Ovary (tissue), 9 donors: ENCODE data around the gene FBXO8. TPM values are rescaled to one million over a fixed set of nuclear protein-coding genes. Genes with fewer than 3 reads are reported as not detected.

ENCODE experiments used
- DNase-seq, 5 donors: peaks; one replicate each; pipeline ENCODE4 v3.0.0-alpha.2; 2019 to 2020
- H3K27ac ChIP-seq, 2 donors: fragments of 200-600 bp; one replicate each; pipeline versions ENCODE4 v1.5.1 to v1.8.0; 2019 to 2022
- H3K27me3 ChIP-seq: fragments of 200-600 bp; one replicate; pipeline ENCODE4 v1.8.0; 2022
- H3K36me3 ChIP-seq: fragments of 200-600 bp; sonication (generic); one replicate; pipeline ENCODE4 v1.5.1; 2019
- H3K4me1 ChIP-seq: one replicate; pipeline ENCODE4 v1.8.1; 2013; ENCODE audit warnings: mild to moderate bottlenecking, moderate library complexity; ENCODE audit not compliant: insufficient read depth
- H3K4me3 ChIP-seq: fragments of 200-600 bp; sonication (generic); one replicate; pipeline ENCODE4 v1.5.1; 2017
- H3K9me3 ChIP-seq, 2 donors: fragments of 200-600 bp in 1 of 2; sonication (generic) in 1 of 2; one replicate each; pipeline versions ENCODE4 v1.5.1 to v1.8.1; 2013 to 2019; ENCODE audit warnings: mild to moderate bottlenecking in 1 of 2, moderate library complexity in 1 of 2
- CTCF ChIP-seq, 3 donors: fragments of 450-650 bp in 2 of 3; fragments of 200-600 bp in 1 of 3; IDR thresholded peaks; one replicate each; pipeline versions ENCODE4 v1.5.1 to v1.8.0; 2016 to 2022; ENCODE audit warnings: antibody characterized with exemption in 3 of 3, mild to moderate bottlenecking in 1 of 3
- EP300 ChIP-seq: sonication (generic); formaldehyde crosslinking; IDR thresholded peaks from one replicate; pipeline ENCODE4 v1.6.1; 2017; ENCODE audit warnings: antibody characterized with exemption
- POLR2A ChIP-seq: fragments of 450-650 bp; IDR thresholded peaks from one replicate; pipeline ENCODE4 v1.6.1; 2017; ENCODE audit warnings: antibody characterized with exemption, mild to moderate bottlenecking, moderate library complexity
- WGBS, 3 donors: extraction: QIAGEN DNeasy Blood & Tissue Kit in 1 of 3; methylation state at CpG; one replicate each; pipeline versions ENCODE4 v1.1.5 to v1.1.7; 2013 to 2017; 5-methylcytosine and 5-hydroxymethylcytosine counted together
- intact Hi-C, 4 donors: fragments of 100-400 bp; cut with DNase I; formaldehyde crosslinking; loops; one replicate each; pipeline versions ENCODE4 v1.11.0 to v1.15.1; 2022 to 2023
- polyA plus RNA-seq, 2 donors: library from polyadenylated mRNA; stranded (reverse); fragments of 200-250 nt in 1 of 2; fragments of 350-450 nt in 1 of 2; fragmentation: Illumina TruSeq in 1 of 2; extraction: RNeasy Lipid Tissue Mini Kit (QIAGEN cat#74804) in 1 of 2; gene quantifications; one replicate each; pipeline ENCODE4 v1.2.3, GENCODE V29; 2013 to 2014
- total RNA-seq, 7 donors: library from RNA; depleted of rRNA in 2 of 7; stranded (reverse); fragments of >200 nt in 2 of 7; fragmentation: NEBNext Ultra II Directional in 3 of 7; extraction: Animal tissue kit (Norgen Biotek cat#: 25700) in 3 of 7; gene quantifications; one replicate each; pipeline versions ENCODE4 v1.1.0 to v1.2.4, GENCODE V29; 2016 to 2023
- donor health status: DM: no; HTN: no; CAD: no; lungs with moderate emphysema.
- donor health status: DM: no; HTN: no; CAD: no.
- donor health status: Bipolar disorder and iron deficiency.
- donor health status: DM: yes; HTN: yes; CAD: no.
- donor health status: DM: no; HTN: no; CAD: no.
- donor health status: DM: yes; HTN: yes; CAD: no.

FBXO8 gene
- total and polyA plus RNA-seq, 9 donors, result 19.0 to 41.1 (median 28.9) TPM

- no peak overlapping the region for H3K27ac ChIP-seq
- no peaks in the 10 kb centered on the region for H3K36me3 ChIP-seq
- intact Hi-C loops, result no loop called here
- 89 to 92% (median 89%) methylated on average over 5 of the region's 5 CpGs for WGBS, 3 donors
- DNase-seq, result no peak
- TF ChIP-seq EP300, result no peak
- no peak for TF ChIP-seq POLR2A
- no peak for TF ChIP-seq CTCF (IDR thresholded peaks at IDR 0.05)
- H3K27me3 ChIP-seq, result no peaks in the 10 kb centered on the region
- H3K9me3 ChIP-seq, result no peaks in the 10 kb centered on the region
- no peak overlapping the region for H3K4me3 ChIP-seq
- H3K4me1 ChIP-seq, result no peaks in the 10 kb centered on the region
Observed at GRCh38 chr4:174320494-174321199, 37.2 kb upstream of the FBXO8 start.

DNA sequence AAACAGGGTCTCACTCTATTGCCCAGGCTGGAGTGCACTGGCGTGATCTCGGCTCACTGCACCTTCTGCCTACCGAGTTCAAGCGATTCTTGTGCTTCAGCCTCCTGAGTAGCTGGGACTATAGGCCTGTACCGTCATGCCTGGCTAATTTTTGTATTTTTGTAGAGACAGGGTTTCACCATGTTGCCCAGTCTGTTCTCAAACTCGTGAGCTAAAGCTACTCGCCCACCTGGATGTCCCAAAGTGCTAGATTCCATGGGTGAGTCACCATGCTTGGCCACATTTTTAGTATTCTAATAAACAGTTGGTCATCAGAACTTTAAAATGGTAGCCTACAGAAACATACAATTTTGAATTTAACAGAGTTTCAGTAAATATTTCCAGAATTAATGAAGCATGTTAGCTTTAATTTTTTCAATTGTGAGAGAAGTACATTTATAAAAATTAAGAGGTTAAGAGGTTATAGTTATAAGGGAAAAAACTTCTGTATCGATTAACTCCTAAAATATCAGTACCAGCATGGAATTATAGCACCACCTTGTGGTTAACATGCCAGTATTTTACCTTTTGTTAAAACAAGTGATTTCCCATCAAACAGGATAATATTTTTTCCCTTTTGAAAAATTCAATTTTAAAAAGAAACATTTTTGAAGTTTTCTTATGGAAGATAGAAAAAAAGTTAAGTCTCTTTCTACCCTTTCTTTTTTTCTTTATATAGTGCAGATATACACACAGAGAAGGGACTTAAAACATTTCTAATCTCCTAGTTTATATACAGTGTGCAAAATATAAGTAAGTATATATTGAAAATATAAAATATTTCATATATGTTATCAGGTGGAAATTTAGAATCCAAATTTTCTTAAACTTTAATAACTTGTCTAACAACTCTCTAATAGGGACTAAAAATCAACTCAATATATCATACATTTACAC, 35.6 kb upstream of the FBXO8 start:
- whole genome bisulfite sequencing, 3 donors, result 64 to 71% (median 70%) methylated on average over 8 of the region's 8 CpGs
- intact Hi-C loops, result loop anchor here in 1 of 4 donors (10.0 kb wide), 1 partner anchor 814 kb away; no protein-coding TSS in a partner anchor

DNA sequence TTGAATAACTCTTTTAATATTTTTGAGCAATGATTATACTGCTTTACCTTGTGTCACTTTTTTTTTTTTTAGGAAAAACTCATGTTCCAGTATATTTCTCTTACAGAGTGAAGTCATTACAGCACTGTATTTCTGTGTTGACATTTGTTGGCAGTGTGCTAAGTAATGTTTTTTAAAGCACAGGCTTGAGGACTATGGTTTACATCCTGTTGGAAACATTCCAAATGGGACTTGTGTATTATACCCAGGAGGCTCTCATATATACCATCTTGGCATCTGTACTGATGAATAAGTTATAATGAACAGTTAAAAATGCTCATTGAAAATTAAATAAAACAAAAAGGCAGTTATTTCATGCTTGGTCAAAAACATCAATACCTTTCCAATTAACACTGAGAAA, 34.1 kb upstream of the FBXO8 start:
- Histone ChIP-seq H3K9me3 (no peaks in the 10 kb centered on the region), H3K27me3 (no peaks in the 10 kb centered on the region), H3K4me3 (no peak overlapping the region), H3K36me3 (no peaks in the 10 kb centered on the region), H3K4me1 (no peaks in the 10 kb centered on the region), H3K27ac (no peak overlapping the region)
- intact Hi-C loops, result loop anchor here in 1 of 4 donors (10.0 kb wide), 1 partner anchor 813 kb away; no protein-coding TSS in a partner anchor
- TF ChIP-seq POLR2A, result no peak
- TF ChIP-seq CTCF (IDR thresholded peaks at IDR 0.05), result no peak
- TF ChIP-seq EP300, result no peak
- no peak for DNase-seq

More for the DNA sequence above, 35.6 kb upstream of the FBXO8 start:
- TF ChIP-seq POLR2A, result no peak
- no peak for TF ChIP-seq EP300
- peak; percentile 14 to 33 (median 18) for TF ChIP-seq CTCF (IDR thresholded peaks at IDR 0.05)
- no peaks in the 10 kb centered on the region for H3K27me3 ChIP-seq
- no peak overlapping the region for H3K27ac ChIP-seq
- H3K9me3 ChIP-seq, result no peaks in the 10 kb centered on the region
- H3K4me3 ChIP-seq, result no peak overlapping the region
- no peaks in the 10 kb centered on the region for H3K36me3 ChIP-seq
- H3K4me1 ChIP-seq, result no peaks in the 10 kb centered on the region
- no peak for DNase-seq

DNA sequence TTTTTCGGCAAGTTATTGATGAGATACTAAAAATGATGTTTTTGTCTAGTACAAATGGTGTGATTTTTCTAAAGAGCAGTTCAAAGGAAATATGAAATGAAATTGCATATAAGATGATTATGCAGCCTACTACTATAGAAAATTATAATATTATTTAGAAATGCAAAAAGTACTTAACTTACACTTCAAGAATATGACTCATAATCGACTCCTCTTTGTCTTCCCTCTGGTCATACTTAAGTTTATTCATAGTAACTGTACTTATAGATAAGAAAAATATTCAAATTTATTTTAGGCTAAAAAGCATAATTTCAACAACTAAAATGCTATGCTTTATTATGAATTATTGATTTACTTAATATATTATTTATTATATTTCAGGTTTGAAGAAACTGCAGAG, 33.5 kb upstream of the FBXO8 start:
- TF ChIP-seq EP300 (no peak), POLR2A (no peak), CTCF (IDR thresholded peaks at IDR 0.05) (no peak)
- no peaks in the 10 kb centered on the region for H3K9me3 ChIP-seq

More for the DNA sequence above, 33.5 kb upstream of the FBXO8 start:
- 66 to 89% (median 73%) methylated on average over 2 of the region's 2 CpGs for WGBS, 3 donors
- DNase-seq, result no peak
- Histone ChIP-seq H3K27me3 (no peaks in the 10 kb centered on the region), H3K4me1 (no peaks in the 10 kb centered on the region), H3K27ac (no peak overlapping the region), H3K36me3 (no peaks in the 10 kb centered on the region), H3K4me3 (no peak overlapping the region)
- intact Hi-C loops, result loop anchor here in 1 of 4 donors (10.0 kb wide), 1 partner anchor 812 kb away; no protein-coding TSS in a partner anchor
